Muscle layer of colon (tissue), 2 donors: ENCODE measurements around the gene VPS35L.

Source experiments
- H3K27ac ChIP-seq: one replicate; pipeline ENCODE4 v1.7.0; 2013; ENCODE audit warnings: low read depth, mild to moderate bottlenecking, low read length, moderate library complexity
- H3K27me3 ChIP-seq, 2 donors: one replicate each; pipeline ENCODE4 v1.7.0; 2013; ENCODE audit warnings: low read length in 2 of 2, mild to moderate bottlenecking in 2 of 2; ENCODE audit not compliant: insufficient read depth in 2 of 2, control insufficient read depth in 1 of 2
- H3K36me3 ChIP-seq: one replicate; pipeline ENCODE4 v1.7.0; 2013; ENCODE audit warnings: mild to moderate bottlenecking, low read length; ENCODE audit not compliant: insufficient read depth
- H3K4me1 ChIP-seq: one replicate; pipeline ENCODE4 v1.7.0; 2013; ENCODE audit warnings: mild to moderate bottlenecking, low read length; ENCODE audit not compliant: insufficient read depth
- H3K4me3 ChIP-seq, 2 donors: one replicate each; pipeline ENCODE4 v1.7.0; 2013; ENCODE audit warnings: low read length in 2 of 2, low read depth in 1 of 2, mild to moderate bottlenecking in 1 of 2, moderate library complexity in 1 of 2
- H3K9ac ChIP-seq: one replicate; pipeline ENCODE4 v1.7.0; 2013; ENCODE audit warnings: low read length
- H3K9me3 ChIP-seq: one replicate; pipeline ENCODE4 v1.7.0; 2013; ENCODE audit warnings: mild to moderate bottlenecking, low read length
- donor health status: abdominal sarcoma.
- donor health status: Adenocarcinoma of cecum.

VPS35L gene

GRCh38 chr16:19697756-19698318, 142.3 kb downstream of the VPS35L start:
- no peak overlapping the region for H3K27ac ChIP-seq

GRCh38 chr16:19698480-19699465, 143.3 kb downstream of the VPS35L start:
- peaks cover 49% of the 10 kb centered on the region for H3K36me3 ChIP-seq
- peaks cover 24% of the 10 kb centered on the region for H3K4me1 ChIP-seq

More at GRCh38 chr16:19697756-19698318, 142.3 kb downstream of the VPS35L start:
- no peak overlapping the region for H3K9ac ChIP-seq
- H3K36me3 ChIP-seq, result peaks cover 40% of the 10 kb centered on the region
- no peak overlapping the region for H3K4me3 ChIP-seq
- H3K9me3 ChIP-seq, result no peaks in the 10 kb centered on the region
- no peaks in the 10 kb centered on the region for H3K27me3 ChIP-seq
- H3K4me1 ChIP-seq, result peaks cover 24% of the 10 kb centered on the region

DNA sequence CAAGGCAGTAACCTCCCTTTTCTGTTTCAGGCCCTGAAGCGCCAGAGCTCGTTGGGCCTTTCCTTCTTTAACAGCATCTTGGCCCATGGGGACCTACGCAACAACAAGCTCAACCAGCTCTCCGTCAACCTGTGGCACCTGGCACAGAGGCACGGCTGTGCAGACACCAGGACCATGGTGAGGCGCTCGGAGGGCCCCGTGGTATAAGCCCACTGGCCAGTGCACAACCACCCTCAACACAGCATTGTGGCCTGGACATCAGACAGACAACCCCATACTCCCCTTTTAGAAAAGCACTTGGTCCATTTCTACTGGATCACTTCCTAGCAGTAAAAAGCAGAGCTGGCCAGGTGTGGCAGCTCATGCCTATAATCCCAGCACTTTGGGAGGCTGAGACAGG, 144.0 kb downstream of the VPS35L start:
- Histone ChIP-seq H3K9ac (no peak overlapping the region), H3K27ac (peak overlapping the region; percentile 31), H3K36me3 (peaks cover 52% of the 10 kb centered on the region), H3K27me3 (no peaks in the 10 kb centered on the region), H3K4me3 (no peak overlapping the region), H3K9me3 (no peaks in the 10 kb centered on the region), H3K4me1 (peaks cover 24% of the 10 kb centered on the region)

More at GRCh38 chr16:19698480-19699465, 143.3 kb downstream of the VPS35L start:
- H3K27me3 ChIP-seq, result no peaks in the 10 kb centered on the region
- H3K27ac ChIP-seq, result peak overlapping the region; percentile 31
- no peaks in the 10 kb centered on the region for H3K9me3 ChIP-seq
- H3K9ac ChIP-seq, result no peak overlapping the region
- H3K4me3 ChIP-seq, result no peak overlapping the region

DNA sequence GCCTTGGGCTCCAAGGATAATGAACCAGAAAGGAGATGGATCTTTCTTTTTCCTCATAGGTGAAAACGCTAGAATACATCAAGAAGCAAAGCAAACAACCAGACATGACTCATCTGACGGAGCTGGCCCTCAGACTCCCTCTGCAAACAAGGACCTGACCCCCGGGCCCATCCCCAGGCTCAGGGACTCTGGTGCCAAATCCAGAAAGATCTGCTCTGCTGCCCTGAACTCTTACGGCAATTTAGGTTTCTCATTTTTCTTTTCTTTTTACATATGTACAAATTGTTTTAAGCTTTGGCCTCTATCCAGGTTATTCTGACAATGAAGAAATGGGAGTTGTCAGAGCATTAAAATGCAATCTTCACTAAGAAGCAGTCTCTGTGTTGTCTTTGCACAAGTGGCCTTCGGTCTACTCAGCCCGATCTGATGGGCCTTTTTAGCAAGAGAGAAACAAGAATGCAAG, 144.8 kb downstream of the VPS35L start:
- Histone ChIP-seq H3K4me1 (peaks cover 24% of the 10 kb centered on the region), H3K4me3 (no peak overlapping the region), H3K9ac (no peak overlapping the region), H3K27me3 (no peaks in the 10 kb centered on the region), H3K27ac (no peak overlapping the region), H3K9me3 (no peaks in the 10 kb centered on the region), H3K36me3 (peaks cover 57% of the 10 kb centered on the region)

DNA sequence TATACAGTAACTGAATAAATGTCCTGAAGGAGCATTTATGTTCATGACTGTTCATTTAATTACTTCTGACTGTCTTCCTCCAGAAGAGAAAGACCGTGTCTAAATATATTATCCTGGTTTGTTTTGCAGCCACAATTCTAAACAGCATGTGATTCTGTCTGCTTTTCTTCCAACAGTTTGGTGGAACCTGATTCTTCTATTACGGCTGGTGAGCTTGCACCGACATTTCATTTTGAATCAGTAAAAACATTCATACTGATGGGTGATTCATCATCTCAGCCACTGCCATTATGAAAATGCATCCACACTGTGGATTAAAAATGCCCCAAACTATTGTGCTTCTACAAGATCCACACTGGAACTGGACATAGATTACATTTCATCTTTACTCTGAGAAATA, 145.6 kb downstream of the VPS35L start:
- H3K4me1 ChIP-seq, result peaks cover 24% of the 10 kb centered on the region

DNA sequence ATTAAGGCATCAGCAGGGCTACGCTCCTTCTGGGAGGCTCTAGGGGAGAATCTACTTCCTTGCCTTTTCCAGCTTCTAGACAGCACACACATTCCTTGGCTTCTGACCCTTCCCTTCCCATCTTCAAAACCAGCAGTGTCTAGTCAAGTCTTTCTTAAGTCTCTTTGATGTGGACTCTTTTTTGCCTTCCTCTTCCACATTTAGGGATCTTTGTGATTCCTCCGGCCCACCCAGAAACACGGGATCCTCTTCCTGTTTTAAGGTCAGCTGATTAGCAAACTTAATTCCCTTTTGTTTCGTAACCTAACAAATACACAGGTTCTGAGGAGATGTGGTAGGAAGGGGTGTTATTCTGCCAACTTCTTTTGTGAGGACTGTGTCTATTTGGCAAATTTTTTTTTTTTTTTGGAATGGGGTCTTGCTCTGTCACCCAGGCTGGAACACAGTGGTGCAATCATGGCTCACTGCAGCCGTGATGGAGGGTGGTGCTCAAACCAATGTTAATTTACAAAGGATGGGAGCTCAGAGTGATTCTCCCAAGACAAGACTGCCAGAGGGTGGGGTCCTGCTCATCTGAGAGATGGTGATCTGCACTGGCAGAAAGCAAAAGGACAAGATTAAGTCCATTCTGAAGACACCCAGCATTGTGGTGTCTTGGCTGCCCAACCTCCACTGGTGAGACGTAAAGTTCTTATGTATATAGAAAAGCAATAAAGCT, 147.8 kb downstream of the VPS35L start:
- H3K27ac ChIP-seq, result no peak overlapping the region
- H3K4me3 ChIP-seq, result no peak overlapping the region
- H3K9me3 ChIP-seq, result no peaks in the 10 kb centered on the region
- no peaks in the 10 kb centered on the region for H3K27me3 ChIP-seq
- H3K36me3 ChIP-seq, result peaks cover 53% of the 10 kb centered on the region
- H3K4me1 ChIP-seq, result peaks cover 16% of the 10 kb centered on the region
- no peak overlapping the region for H3K9ac ChIP-seq

More for the DNA sequence above, 145.6 kb downstream of the VPS35L start:
- H3K4me3 ChIP-seq, result no peak overlapping the region
- no peak overlapping the region for H3K9ac ChIP-seq
- no peaks in the 10 kb centered on the region for H3K27me3 ChIP-seq
- peaks cover 64% of the 10 kb centered on the region for H3K36me3 ChIP-seq
- no peak overlapping the region for H3K27ac ChIP-seq
- H3K9me3 ChIP-seq, result no peaks in the 10 kb centered on the region

DNA sequence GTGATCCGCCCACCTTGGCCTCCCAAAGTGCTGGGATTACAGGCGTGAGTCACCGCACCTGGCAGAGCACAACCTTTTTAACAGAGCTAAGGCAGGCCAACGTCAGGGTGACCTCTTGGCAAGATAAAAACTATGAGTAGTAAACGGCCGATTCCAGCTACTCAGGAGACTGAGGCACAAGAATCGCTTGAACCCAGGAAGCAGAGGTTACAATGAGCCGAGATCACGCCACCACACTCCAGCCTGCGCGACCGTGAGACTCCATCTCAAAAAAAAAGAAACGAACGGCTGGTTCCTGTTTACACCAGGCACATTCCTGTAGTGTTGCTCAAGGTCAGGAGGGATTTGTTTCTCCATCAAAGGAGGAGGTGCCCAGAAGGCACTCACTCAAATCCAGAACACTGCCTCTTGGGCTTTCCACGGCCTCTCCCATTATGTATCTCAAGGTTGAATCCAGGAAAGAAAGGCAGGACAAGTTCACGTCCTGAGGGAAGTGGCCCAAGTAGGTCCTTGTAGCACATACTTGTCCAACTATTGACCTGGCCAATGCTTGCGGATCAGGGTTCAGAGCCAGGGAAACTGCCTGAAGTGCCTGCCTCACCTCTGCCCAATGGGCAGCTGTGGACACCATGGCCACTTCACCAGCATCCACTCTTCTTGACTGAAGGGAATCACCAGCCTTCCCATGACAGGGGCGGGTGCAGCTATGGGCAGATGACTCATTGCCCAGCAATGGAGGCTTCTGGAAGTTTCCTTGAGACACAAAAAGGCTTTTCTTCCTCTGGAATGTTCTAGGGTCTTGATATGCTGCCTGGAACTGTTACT, 149.0 kb downstream of the VPS35L start:
- Histone ChIP-seq H3K9ac (no peak overlapping the region), H3K9me3 (no peaks in the 10 kb centered on the region), H3K4me3 (no peak overlapping the region), H3K27ac (no peak overlapping the region), H3K27me3 (no peaks in the 10 kb centered on the region), H3K36me3 (peaks cover 51% of the 10 kb centered on the region), H3K4me1 (peaks cover 15% of the 10 kb centered on the region)

- no peaks in the 10 kb centered on the region for H3K27me3 ChIP-seq
- no peak overlapping the region for H3K9ac ChIP-seq
- no peak overlapping the region for H3K4me3 ChIP-seq
- H3K9me3 ChIP-seq, result no peaks in the 10 kb centered on the region
- H3K36me3 ChIP-seq, result peaks cover 47% of the 10 kb centered on the region
- H3K27ac ChIP-seq, result no peak overlapping the region
- H3K4me1 ChIP-seq, result peaks cover 9% of the 10 kb centered on the region
These were observed 149.6 kb downstream of the VPS35L start for GRCh38 chr16:19705146-19705501.

DNA sequence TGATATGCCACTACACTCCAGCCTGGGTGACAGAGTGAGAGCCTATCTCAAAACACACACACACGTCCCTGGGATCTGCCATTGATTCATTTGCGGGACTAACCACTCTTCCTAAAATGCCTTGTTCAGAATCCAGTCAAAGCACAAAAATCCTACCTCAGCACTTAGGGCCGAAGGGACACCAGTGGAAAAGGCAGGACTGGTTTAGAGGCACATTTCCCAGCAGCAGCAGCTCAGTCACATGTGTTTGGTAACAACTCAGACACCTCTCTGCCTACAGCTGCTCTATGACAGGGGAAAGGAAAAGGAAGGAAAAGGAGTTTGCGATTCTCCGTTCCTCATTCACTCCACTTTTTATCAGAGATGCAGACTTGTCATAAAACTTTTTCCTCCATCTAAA, 150.3 kb downstream of the VPS35L start:
- no peaks in the 10 kb centered on the region for H3K9me3 ChIP-seq
- no peaks in the 10 kb centered on the region for H3K27me3 ChIP-seq
- H3K9ac ChIP-seq, result no peak overlapping the region
- no peak overlapping the region for H3K27ac ChIP-seq
- peaks cover 47% of the 10 kb centered on the region for H3K36me3 ChIP-seq
- H3K4me3 ChIP-seq, result no peak overlapping the region
- H3K4me1 ChIP-seq, result peaks cover 2% of the 10 kb centered on the region

DNA sequence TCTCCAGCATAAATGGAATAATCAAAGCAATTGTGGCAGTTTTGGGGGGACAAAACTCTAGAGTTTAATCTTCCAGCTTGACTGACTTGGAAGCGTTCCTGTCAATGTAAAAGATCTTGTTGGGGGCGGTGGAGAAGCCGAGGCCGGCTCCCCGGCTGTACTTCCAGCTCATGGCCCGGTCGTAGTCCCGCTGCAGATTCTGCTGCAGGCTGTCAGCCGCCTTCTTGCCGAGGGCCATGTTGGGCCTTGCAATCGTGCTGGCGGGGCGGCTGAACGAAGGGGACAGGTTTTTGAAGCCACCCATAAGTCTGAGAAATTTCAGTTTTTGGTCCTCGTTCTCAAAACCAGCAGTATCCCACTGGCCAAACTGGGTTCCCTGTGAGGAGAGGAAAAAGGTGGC, 151.3 kb downstream of the VPS35L start:
- no peaks in the 10 kb centered on the region for H3K4me1 ChIP-seq
- H3K4me3 ChIP-seq, result no peak overlapping the region
- no peaks in the 10 kb centered on the region for H3K9me3 ChIP-seq
- H3K27ac ChIP-seq, result no peak overlapping the region
- no peaks in the 10 kb centered on the region for H3K27me3 ChIP-seq
- peaks cover 46% of the 10 kb centered on the region for H3K36me3 ChIP-seq
- H3K9ac ChIP-seq, result no peak overlapping the region
